Esophagus (tissue), 2 donors: Measurements from ENCODE around the gene C9orf57. TPM values are rescaled to one million over a fixed set of nuclear protein-coding genes. Genes with fewer than 3 reads are reported as not detected.

ENCODE experiments used
- H3K27ac ChIP-seq, 2 donors: one replicate each; pipeline ENCODE4 v1.5.1; 2013; ENCODE audit warnings: low read depth in 2 of 2, mild to moderate bottlenecking in 2 of 2, inconsistent platforms in 1 of 2, low read length in 1 of 2, moderate library complexity in 1 of 2
- H3K27me3 ChIP-seq, 2 donors: one replicate each; pipeline ENCODE4 v1.6.1; 2013; ENCODE audit warnings: low read length in 2 of 2, control low read depth in 1 of 2, mild to moderate bottlenecking in 1 of 2; ENCODE audit not compliant: insufficient read depth in 2 of 2, control insufficient read depth in 1 of 2
- H3K36me3 ChIP-seq, 2 donors: one replicate each; pipeline ENCODE4 v1.6.1; 2013; ENCODE audit warnings: low read length in 1 of 2; ENCODE audit not compliant: control insufficient read depth in 2 of 2, insufficient read depth in 2 of 2
- H3K4me1 ChIP-seq, 2 donors: one replicate each; pipeline ENCODE4 v1.6.1; 2013; ENCODE audit warnings: low read length in 1 of 2; ENCODE audit not compliant: control insufficient read depth in 2 of 2, insufficient read depth in 2 of 2
- H3K4me3 ChIP-seq, 2 donors: one replicate each; pipeline ENCODE4 v1.5.1; 2013; ENCODE audit warnings: low read length in 2 of 2, mild to moderate bottlenecking in 2 of 2, low read depth in 1 of 2, moderate library complexity in 1 of 2
- H3K9me3 ChIP-seq, 2 donors: one replicate each; pipeline ENCODE4 v1.6.1; 2013; ENCODE audit warnings: mild to moderate bottlenecking in 2 of 2, low read depth in 1 of 2, low read length in 1 of 2, moderate library complexity in 1 of 2; ENCODE audit not compliant: control insufficient read depth in 2 of 2, insufficient read depth in 1 of 2
- WGBS, 2 donors: extraction: QIAGEN DNeasy Blood & Tissue Kit; methylation state at CpG; one replicate each; pipeline ENCODE4 v1.1.7; 2013; 5-methylcytosine and 5-hydroxymethylcytosine counted together
- polyA plus RNA-seq, 2 donors: library from polyadenylated mRNA; stranded (reverse); fragments of 200-250 nt; gene quantifications; one replicate each; pipeline ENCODE4 v1.2.3, GENCODE V29; 2013
- donor health status: healthy with polysubstance abuse.
- donor health status: Bipolar disorder and iron deficiency.

C9orf57 gene
- polyA plus RNA-seq, 2 donors = not detected

- 87 to 88% methylated on average over 8 of the region's 8 CpGs for WGBS, 2 donors
- Histone ChIP-seq H3K36me3 (no peaks in the 10 kb centered on the region), H3K4me1 (no peaks in the 10 kb centered on the region), H3K27me3 (peaks cover 0 to 4% of the 10 kb centered on the region in 2 donors), H3K4me3 (no peak overlapping the region), H3K9me3 (no peaks in the 10 kb centered on the region), H3K27ac (no peak overlapping the region)
Measured at GRCh38 chr9:72046630-72047456, 13.6 kb downstream of the C9orf57 start.

- no peaks in the 10 kb centered on the region for H3K4me1 ChIP-seq
Measured at GRCh38 chr9:72044095-72044494, 16.3 kb downstream of the C9orf57 start.

GRCh38 chr9:72043576-72043975 lies 16.8 kb downstream of the C9orf57 start:
- 90 to 94% methylated on average over 2 of the region's 2 CpGs for WGBS, 2 donors

More at GRCh38 chr9:72044095-72044494, 16.3 kb downstream of the C9orf57 start:
- no peak overlapping the region for H3K27ac ChIP-seq
- H3K36me3 ChIP-seq = no peaks in the 10 kb centered on the region
- H3K9me3 ChIP-seq = no peaks in the 10 kb centered on the region
- peaks cover 0 to 4% of the 10 kb centered on the region in 2 donors for H3K27me3 ChIP-seq
- no peak overlapping the region for H3K4me3 ChIP-seq
- 74 to 84% methylated on average over 4 of the region's 4 CpGs for WGBS, 2 donors

GRCh38 chr9:72042928-72043327 lies 17.5 kb downstream of the C9orf57 start:
- 91 to 96% methylated on average over 3 of the region's 3 CpGs for WGBS, 2 donors
- H3K4me3 ChIP-seq = no peak overlapping the region
- H3K9me3 ChIP-seq = no peaks in the 10 kb centered on the region
- H3K36me3 ChIP-seq = no peaks in the 10 kb centered on the region
- H3K4me1 ChIP-seq = no peaks in the 10 kb centered on the region
- peaks cover 0 to 4% of the 10 kb centered on the region in 2 donors for H3K27me3 ChIP-seq
- no peak overlapping the region for H3K27ac ChIP-seq

More at GRCh38 chr9:72043576-72043975, 16.8 kb downstream of the C9orf57 start:
- Histone ChIP-seq H3K27me3 (peaks cover 0 to 4% of the 10 kb centered on the region in 2 donors), H3K36me3 (no peaks in the 10 kb centered on the region), H3K4me3 (no peak overlapping the region), H3K4me1 (no peaks in the 10 kb centered on the region), H3K9me3 (no peaks in the 10 kb centered on the region), H3K27ac (no peak overlapping the region)

- 27 to 33% methylated on average over 7 of the region's 7 CpGs for WGBS, 2 donors
- Histone ChIP-seq H3K36me3 (no peaks in the 10 kb centered on the region), H3K4me3 (no peak overlapping the region), H3K4me1 (no peaks in the 10 kb centered on the region), H3K9me3 (no peaks in the 10 kb centered on the region), H3K27ac (no peak overlapping the region), H3K27me3 (peaks cover 0 to 4% of the 10 kb centered on the region in 2 donors)
Measured at GRCh38 chr9:72041775-72042194, 18.6 kb downstream of the C9orf57 start.

GRCh38 chr9:72041369-72041768 lies 19.0 kb downstream of the C9orf57 start:
- Histone ChIP-seq H3K9me3 (no peaks in the 10 kb centered on the region), H3K27ac (no peak overlapping the region), H3K36me3 (no peaks in the 10 kb centered on the region), H3K27me3 (peaks cover 0 to 4% of the 10 kb centered on the region in 2 donors), H3K4me1 (no peaks in the 10 kb centered on the region), H3K4me3 (no peak overlapping the region)
- WGBS, 2 donors = 70 to 73% methylated on average over 3 of the region's 3 CpGs

GRCh38 chr9:72039532-72039931 lies 20.9 kb downstream of the C9orf57 start:
- H3K4me3 ChIP-seq = no peak overlapping the region
- H3K4me1 ChIP-seq = no peaks in the 10 kb centered on the region
- WGBS, 2 donors = 81 to 85% methylated on average over 8 of the region's 8 CpGs
- H3K36me3 ChIP-seq = no peaks in the 10 kb centered on the region
- no peak overlapping the region for H3K27ac ChIP-seq
- no peaks in the 10 kb centered on the region for H3K9me3 ChIP-seq
- peaks cover 0 to 4% of the 10 kb centered on the region in 2 donors for H3K27me3 ChIP-seq

- WGBS, 2 donors = 18 to 19% methylated on average over 13 of the region's 13 CpGs
- peaks cover 0 to 4% of the 10 kb centered on the region in 2 donors for H3K27me3 ChIP-seq
- no peak overlapping the region for H3K4me3 ChIP-seq
- no peaks in the 10 kb centered on the region for H3K36me3 ChIP-seq
- no peaks in the 10 kb centered on the region for H3K4me1 ChIP-seq
- H3K27ac ChIP-seq = no peak overlapping the region
- H3K9me3 ChIP-seq = no peaks in the 10 kb centered on the region
Measured at GRCh38 chr9:72038890-72039410, 21.5 kb downstream of the C9orf57 start.

- H3K4me1 ChIP-seq = no peaks in the 10 kb centered on the region
- no peaks in the 10 kb centered on the region for H3K36me3 ChIP-seq
- H3K4me3 ChIP-seq = no peak overlapping the region
- H3K27me3 ChIP-seq = peaks cover 0 to 4% of the 10 kb centered on the region in 2 donors
- no peak overlapping the region for H3K27ac ChIP-seq
- no peaks in the 10 kb centered on the region for H3K9me3 ChIP-seq
- 36 to 41% methylated on average over 4 of the region's 4 CpGs for WGBS, 2 donors
Measured at GRCh38 chr9:72038408-72038807, 22.0 kb downstream of the C9orf57 start.
